Activated T-helper 1 cell treated with Interleukin-2 at 50 U/mL for 16 hours (primary cell): ENCODE results near the gene LRWD1.
"Not testable (repeated sequence)": the region's sequence is repeated elsewhere in the genome, so short reads cannot be mapped to it uniquely, and the experiment has no call there.

Experiments
- DNase-seq: peaks from one replicate; pipeline ENCODE4 v3.0.0-alpha.2; 2020; ENCODE audit warnings: low read depth

The LRWD1 gene

GRCh38 chr7:102444961-102445673 lies 19.7 kb upstream of the LRWD1 start:
- no peak for DNase-seq

GRCh38 chr7:102445674-102446071 lies 19.1 kb upstream of the LRWD1 start:
- no peak for DNase-seq

- no peak for DNase-seq
These were observed 18.2 kb upstream of the LRWD1 start for GRCh38 chr7:102446387-102447156.

DNA sequence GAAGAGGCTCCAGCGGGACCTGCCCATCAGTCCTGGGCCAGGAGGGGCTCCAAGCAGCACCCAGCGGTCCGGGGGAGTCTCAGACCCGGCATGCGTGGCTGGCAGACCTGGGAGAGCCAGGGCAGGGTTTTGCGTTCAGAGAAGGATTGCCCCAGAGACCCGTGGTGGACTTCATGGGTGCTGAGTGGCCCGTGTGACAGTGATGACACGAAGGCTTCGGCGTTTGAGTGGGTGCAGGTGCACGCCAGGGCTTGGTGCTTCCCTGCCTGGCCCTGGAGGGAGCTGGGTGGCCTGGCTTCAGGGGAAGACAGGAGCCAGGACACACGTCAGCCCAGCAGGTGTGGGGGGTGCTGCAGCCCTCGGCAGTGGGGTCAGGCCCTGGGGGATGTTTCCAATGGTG lies 17.5 kb upstream of the LRWD1 start:
- no peak for DNase-seq

DNA sequence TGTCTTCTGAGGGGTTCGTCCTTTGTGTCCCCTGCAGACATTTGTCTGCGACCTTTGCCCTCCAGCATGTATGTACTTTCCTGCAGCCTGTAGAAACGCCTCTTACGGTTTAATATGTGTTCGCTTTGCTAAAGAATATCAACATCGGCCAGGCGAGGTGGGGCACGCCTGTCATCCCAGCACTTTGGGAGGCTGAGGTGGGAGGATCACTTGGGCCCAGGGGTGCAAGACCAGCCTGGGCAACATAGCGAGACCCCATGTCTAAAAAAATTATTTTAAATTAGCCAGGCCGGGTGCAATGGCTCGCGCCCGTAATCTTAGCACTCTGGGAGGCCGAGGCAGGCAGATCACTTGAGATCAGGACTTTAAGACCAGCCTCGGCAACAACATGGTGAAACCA lies 15.6 kb upstream of the LRWD1 start:
- DNase-seq = no peak

- peak; percentile 37 for DNase-seq
These were observed 14.5 kb upstream of the LRWD1 start for GRCh38 chr7:102450242-102450641.

GRCh38 chr7:102451371-102452054 lies 13.3 kb upstream of the LRWD1 start:
- DNase-seq = no peak

- DNase-seq = no peak
These were observed 12.3 kb upstream of the LRWD1 start for GRCh38 chr7:102452451-102452850.

GRCh38 chr7:102453319-102453718 lies 11.5 kb upstream of the LRWD1 start:
- DNase-seq = no peak

DNA sequence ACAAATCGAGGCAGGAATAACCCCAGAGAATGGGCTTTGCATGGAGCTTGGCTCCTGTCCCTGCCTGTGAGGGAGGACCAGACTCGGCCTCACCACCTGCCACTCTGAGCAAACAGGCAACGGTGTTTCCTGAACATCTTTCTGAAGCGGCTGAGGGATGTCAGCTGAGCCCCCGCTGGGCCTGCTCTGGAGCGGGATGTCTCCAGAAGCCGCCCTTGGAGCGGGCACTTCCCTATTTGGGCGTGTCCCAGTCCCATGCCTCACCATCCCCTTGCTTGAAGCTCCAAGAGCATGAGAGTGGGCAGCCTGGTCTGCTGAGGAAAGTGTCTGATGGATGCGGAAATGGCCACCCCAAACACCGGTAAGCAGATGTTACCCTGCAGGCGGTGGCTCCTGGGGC lies 10.3 kb upstream of the LRWD1 start:
- DNase-seq = no peak

DNA sequence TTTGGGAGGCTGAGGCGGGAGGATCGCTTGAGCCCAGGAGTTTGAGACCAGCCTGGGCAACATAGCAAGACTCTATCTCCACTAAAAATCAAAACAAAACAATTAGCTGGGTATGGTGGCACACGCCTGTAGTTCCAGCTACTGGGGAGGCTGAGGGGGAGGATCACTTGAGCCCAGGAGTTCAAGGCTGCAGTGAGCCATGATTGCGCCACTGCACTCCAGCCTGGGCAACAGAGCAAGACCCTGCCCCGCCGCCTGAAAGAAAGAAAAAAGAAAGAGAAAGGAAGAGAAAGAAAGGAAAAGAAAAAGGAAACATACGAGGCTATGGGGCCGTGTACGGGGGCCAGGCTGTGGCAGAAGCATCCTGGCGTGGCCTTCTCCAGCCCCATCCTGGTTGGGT lies 9.9 kb upstream of the LRWD1 start:
- not testable (repeated sequence) for DNase-seq

GRCh38 chr7:102455596-102455995 lies 9.2 kb upstream of the LRWD1 start:
- DNase-seq = no peak

GRCh38 chr7:102456327-102456726 lies 8.5 kb upstream of the LRWD1 start:
- DNase-seq = no peak

DNA sequence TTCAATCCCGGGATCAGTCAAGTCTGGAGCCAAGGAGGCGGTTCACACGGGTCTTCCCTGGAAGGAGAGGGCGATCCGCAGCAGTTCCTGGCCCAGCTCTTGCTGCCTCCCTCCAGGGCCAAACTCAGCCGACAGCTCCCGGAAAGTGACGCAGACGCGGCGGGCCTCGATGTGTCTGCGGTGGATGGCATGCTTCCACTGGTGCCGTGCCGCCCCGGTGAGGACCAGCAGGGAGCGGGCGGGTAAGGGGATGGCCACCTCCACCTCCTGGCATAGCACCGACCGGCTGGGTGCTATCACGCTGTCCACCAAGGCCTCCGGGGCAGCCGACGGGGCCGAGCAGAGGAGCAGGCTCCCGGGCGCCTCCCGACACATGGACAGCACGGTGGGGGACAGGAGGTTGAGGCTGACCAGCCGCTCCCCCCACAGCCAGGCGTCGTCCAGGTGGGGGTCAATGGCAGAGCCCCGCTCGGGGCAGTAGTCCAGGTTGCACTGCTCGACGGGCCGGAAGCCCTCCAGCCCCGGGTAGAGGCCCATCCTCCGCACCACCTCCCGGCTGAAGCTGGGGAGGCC lies 7.3 kb upstream of the LRWD1 start:
- no peak for DNase-seq

DNA sequence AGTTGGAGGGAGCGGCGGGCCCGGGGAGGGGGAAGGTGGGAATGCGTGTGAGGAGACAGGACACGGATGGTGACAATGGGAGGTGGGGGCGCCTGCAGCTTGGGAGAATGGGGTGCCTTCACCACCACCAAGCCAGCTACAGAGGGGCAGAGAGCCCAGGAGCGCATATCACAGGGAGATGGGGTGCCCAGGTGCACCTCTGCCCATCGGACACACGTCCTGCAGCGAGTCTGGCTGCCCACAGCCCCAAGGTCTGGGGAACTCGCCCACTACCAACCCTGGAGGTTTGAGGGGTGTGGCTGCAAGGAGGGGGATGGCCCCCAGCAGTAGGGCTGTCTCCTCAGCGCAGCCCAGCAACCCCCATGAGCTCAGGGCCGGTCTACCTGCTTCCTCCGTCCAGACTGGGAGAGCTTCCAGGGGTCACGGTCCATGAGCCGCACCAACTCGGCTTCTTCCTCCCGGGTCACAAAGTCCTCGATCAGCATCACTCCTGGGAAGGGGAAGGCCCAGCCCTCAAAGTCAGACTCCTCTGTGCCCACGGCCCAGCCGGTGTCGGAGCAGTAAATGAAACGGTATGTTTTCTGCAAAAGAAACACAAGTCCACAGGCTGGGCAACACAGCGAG lies 5.5 kb upstream of the LRWD1 start:
- DNase-seq = no peak

GRCh38 chr7:102460467-102460866 lies 4.3 kb upstream of the LRWD1 start:
- DNase-seq = no peak

DNA sequence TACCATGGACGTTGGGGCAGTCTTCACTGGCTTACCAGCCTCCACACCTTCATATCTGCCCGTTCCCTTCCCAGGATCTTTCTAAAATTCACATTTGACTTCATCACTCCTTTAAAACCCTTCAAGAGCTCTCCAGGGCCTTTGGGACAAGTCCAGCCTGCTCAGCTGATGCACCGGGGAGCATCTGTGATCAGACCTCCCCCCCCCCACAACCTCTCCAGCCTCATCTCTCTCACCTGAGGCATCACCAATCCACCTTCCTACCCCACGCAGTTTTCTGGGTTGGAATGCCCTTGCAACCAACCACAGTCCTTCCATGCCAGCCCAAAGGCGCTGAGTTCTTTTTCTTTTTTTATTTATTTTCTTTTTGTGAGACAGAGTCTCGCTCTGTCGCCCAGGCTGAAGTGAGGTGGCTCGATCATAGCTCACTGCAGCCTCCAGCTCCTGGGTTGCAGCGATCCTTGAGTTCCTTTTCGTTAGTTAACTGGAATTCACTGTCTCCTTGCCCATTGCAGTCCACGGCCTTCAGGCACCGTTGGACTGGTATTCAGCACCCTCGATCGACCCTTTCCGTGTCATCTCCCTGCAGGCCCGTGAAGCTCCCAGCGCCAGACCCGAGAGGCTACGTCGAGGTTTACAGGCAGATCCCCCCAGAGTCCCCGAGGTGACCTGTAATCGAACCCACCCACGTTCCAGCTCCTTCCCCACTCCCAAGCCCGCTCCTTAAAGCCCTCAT lies 775 bp upstream of the LRWD1 start:
- no peak for DNase-seq

DNA sequence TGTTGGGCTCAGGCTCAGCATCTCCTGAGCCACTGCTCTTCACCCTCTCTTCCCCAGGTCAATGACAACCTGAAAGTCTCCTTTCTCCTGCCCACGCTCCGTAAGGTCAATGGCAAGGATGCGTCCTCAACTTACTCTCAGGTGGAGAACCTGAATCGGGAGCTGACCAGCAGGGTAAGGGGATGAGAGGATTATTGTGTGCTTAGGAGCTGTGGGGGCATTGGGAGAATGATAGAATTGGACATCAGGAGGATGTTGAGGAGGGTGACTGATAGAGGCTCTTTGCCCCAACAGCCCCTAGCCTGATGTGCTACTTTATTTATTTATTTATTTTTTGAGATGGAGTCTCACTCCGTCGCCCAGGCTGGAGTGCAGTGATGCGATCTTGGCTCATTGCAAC lies 1.3 kb downstream of the LRWD1 start:
- no peak for DNase-seq

- DNase-seq = no peak
These were observed 3.0 kb downstream of the LRWD1 start for GRCh38 chr7:102467581-102468477.
